GM12874 (cell line): ENCODE data around the gene PHACTR1.

Source experiments
- TF ChIP-seq, protein P1 (sequence below): IDR thresholded peaks from 2 replicates; pipeline ENCODE4 v1.5.1; 2011; ENCODE audit warnings: low read depth, mild to moderate bottlenecking, control low read depth, low read length, moderate library complexity; ENCODE audit not compliant: insufficient read depth

The PHACTR1 gene

DNA sequence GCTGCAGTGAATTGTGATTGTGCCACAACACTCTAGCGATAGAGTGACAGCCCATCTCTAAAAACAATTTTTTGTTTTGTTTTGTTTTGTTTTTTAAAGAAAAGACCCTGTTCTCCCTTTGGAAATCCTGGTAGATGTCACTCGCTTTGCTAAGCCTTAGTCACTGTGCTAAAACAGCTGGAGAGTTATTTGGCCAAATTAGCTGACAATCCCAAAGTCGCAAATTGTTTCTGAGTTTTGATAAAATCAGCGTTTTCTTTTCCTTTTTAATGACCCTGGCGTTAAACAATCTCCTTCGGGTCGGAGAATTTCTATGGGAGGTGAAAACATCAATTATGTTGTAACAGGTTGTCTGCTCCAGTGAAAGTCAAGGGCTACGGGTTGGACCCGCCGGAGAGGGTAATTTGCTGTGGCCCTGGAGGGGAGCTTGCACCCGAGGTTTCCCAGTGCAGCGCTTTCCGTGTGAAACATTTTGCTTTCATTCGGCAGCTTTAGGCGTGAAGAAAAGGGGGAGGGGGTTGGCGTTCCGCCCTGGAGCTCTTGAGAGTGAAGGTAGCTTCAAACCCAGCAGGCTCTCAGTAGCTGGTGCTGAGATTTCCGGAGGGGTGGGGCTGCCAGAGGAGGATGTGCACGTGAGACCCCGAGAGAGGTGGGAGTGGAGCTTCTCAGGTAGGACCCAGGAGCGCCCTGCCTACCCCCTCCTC lies 296.6 kb downstream of the PHACTR1 start:
- TF ChIP-seq, protein P1, sequence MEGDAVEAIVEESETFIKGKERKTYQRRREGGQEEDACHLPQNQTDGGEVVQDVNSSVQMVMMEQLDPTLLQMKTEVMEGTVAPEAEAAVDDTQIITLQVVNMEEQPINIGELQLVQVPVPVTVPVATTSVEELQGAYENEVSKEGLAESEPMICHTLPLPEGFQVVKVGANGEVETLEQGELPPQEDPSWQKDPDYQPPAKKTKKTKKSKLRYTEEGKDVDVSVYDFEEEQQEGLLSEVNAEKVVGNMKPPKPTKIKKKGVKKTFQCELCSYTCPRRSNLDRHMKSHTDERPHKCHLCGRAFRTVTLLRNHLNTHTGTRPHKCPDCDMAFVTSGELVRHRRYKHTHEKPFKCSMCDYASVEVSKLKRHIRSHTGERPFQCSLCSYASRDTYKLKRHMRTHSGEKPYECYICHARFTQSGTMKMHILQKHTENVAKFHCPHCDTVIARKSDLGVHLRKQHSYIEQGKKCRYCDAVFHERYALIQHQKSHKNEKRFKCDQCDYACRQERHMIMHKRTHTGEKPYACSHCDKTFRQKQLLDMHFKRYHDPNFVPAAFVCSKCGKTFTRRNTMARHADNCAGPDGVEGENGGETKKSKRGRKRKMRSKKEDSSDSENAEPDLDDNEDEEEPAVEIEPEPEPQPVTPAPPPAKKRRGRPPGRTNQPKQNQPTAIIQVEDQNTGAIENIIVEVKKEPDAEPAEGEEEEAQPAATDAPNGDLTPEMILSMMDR, result no peak

DNA sequence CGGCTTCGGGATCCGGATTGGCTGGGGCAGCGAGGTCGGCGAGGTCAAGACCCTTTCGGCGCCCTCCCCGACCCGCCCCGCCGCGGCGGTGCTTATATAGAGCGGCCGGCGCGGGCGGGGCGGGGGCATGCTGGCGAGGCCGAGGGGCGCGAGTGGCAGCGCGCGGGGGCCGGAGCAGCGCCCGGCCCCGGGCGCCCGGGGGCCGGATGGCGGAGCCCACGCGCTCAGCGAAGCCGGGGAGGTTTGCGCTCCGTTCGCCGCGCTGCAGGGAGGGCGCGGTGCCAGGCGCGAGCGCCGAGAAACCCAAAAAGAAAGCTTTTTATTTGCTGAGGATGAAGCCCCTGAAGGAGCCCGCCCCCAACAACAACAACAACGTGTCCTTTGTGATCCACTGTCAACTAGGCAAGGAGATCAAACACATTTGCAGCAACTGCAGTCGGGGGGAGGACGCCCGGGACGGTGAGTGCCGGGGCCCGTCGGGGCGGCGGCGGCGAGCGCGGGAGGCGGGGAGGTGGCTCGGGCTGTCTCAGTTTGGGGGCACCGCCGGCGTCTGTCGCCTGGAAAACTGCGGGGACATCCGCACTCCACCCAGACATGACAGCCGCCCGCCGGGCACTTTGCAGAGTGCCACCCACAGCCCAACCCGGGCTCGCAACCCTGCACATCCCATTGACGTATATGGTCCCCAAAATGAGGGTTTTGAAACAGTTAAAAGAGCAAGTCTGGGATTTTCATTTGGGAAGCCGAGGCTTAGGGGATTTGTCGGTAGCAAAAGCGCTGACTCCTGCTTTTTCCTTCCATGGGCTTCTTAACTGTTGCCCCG lies 297.3 kb downstream of the PHACTR1 start:
- TF ChIP-seq, protein P1, result no peak

DNA sequence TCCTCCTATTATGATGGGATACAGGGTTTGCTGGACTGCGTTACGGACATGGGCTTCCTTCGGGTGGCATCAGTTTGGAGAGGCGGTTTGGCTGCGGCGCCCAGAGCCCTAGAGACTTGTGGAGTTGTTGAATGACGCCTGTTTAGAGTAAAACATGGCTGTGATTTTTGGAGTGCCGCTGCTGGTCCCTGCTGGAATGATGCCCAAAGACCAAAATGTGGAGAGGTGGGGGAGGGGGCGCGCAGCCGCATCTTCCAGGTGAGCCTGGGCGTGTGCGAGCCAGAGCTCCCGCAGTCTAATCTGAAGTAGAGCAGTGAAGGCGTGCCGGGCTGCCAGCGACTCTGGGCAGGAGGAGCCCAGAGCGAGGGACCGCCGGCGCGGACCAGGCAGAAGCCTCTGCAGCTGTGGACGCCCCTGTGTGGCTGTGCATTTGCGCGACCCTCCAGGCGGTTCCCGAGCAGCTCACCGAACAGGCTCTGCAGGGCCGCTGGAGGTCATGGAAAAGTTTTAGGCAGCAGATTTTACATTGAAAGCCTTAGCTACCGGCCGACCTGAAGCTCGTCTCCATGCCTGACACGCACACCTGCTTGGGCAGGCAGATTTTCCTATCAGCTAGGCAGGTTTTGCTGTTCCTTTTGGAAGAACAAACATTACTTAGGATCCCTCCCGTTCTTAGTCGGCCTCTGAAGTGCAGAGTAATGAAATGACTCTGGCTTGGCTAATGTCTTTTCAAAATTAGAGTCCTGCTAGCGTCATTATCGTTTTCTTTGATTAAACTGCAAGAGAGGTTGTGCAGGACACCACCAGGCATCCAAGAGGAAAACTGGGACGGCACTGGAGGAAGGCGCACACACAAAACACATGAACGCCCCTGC lies 298.2 kb downstream of the PHACTR1 start:
- TF ChIP-seq, protein P1, result no peak

DNA sequence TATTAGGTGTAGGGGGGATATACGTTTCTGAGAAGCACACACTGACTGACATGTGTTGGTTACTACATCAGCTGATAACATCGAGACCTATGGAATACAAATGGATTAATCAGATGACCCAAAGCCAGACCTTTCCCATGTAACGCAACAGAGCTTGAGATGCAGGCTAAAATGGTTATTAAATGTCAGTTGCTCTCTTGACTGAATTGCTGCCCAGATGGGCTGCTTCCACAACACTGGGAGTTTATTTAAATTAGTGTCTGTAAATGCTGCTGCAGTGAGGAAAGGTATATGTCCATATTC lies 298.8 kb downstream of the PHACTR1 start:
- TF ChIP-seq, protein P1, result no peak

DNA sequence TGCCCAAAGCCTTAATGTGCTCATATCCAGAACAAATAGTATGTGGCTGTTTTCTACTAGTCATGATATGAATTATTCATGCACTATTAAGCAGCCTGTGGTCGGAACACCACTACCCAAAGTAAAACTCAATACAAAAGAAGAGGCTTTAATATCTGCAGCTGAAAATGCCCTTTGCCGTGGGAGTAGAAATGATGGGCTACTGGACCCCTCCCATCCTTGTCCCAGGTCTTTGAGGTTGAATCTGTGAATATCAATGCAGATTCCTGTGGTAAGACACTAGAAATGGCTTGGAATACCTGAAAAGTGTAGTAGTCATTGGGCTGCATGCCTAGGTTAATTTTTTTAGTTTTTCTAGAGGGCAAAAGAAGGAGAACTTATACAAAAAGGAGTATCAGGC lies 308.0 kb downstream of the PHACTR1 start:
- TF ChIP-seq, protein P1, result no peak

DNA sequence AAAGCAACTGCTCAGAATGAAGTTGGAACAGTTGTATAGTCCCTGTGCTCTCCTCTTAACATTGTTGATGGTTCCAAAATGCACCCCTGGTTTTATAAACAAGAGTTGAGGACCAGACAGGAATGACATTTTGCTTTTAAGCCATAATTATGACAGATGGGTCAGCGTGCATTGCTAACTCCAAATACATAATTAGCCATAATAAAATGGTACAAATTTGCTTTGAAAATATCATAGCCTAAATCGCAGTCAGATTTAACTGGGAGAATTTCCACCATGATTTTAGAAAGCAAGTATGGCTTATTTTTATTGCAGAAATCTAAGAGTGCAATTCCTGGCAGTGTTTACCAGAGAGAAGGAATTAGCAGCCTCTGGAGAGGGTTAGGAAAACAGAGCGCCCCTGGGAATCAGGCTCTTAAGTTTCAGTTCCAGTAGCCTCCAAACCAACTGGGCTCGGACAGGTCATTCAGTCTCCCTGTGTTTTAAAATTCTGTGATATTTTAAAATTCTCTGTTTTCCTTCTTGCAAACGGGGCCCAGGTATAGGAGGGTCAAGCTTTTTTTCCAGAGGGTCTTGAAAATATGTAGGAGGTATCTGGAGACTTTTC lies 309.4 kb downstream of the PHACTR1 start:
- TF ChIP-seq, protein P1, result no peak

DNA sequence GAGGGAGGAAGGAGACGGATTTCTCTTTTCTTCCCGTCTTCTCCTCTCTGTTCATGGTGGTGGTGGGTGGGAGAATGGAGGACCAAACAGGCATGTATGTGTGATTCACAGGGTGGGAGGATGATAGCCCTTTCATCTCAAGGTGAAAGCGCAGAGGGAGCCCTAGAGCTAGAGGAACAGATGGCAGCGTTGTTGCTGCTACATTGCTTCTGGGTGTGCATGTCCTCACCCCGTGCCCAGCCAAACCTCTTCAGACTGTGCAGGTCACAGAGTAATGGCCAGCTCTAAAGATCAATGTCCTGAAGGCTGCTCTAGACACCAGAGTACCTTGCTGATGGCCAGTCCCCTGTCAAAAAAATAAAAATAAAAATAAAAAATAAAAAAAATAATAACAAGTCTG lies 310.0 kb downstream of the PHACTR1 start:
- TF ChIP-seq, protein P1, result no peak
